NB4 (cell line): Measurements from ENCODE around the gene ADGRA3.

Experiments used
- CTCF ChIP-seq: IDR thresholded peaks from one replicate; pipeline ENCODE4 v1.5.1; 2012; ENCODE audit warnings: low read depth, low read length
- MAX ChIP-seq: IDR thresholded peaks from 2 replicates; pipeline ENCODE4 v1.6.1; 2011; ENCODE audit warnings: low read depth, low read length
- MYC ChIP-seq: IDR thresholded peaks from 2 replicates; pipeline ENCODE4 v1.6.1; 2011; ENCODE audit warnings: low read depth, low read length
- POLR2A ChIP-seq: IDR thresholded peaks from 2 replicates; pipeline ENCODE4 v1.6.1; 2011; ENCODE audit warnings: mild to moderate bottlenecking; ENCODE audit not compliant: insufficient read length; ENCODE audit errors: extremely low read depth

DNA sequence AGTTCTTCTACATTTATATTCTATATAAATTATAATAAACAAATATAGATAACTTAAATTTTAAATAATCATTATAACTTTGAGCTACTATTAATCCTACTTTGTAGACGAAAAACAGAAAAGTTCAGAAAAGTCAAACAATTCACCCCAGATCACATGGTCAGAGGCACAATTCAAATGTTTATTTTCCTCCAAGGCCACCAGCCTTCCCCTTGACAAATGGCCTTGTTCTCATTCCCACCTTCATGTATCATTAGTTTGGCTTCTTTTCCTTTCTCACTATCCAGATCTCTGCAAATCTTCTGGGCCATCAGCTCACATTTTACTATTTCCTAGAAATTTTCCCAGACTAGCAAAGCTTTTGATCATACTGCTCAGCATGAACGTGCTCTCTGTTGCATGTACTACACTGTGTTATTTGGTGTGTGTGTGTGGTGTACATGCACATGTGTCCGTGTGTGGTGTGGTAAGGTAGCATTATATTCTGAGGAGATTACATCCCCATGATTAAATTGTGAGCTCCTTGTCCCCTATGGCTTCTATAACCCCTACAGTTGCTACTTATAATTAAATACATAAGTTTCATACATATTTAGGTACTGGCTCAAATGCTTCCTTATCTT, 61.5 kb downstream of the ADGRA3 start:
- no peak for TF ChIP-seq CTCF
- TF ChIP-seq POLR2A = no peak
- no peak for TF ChIP-seq MYC
- no peak for TF ChIP-seq MAX
